GM18873 (cell line): Measurements from ENCODE around the gene FANCC.
"Not testable (repeated sequence)": the region's sequence is repeated elsewhere in the genome, so short reads cannot be mapped to it uniquely, and the experiment has no call there.

Experiments used
- ATAC-seq: cut with Tn5 transposase; IDR thresholded peaks from one replicate; pipeline ENCODE4 v1.9.1; 2021; ENCODE audit warnings: mild to moderate bottlenecking, moderate library complexity, moderate number of reproducible peaks; ENCODE audit not compliant: unreplicated experiment, low FRiP score

FANCC gene

GRCh38 chr9:95285307-95285706 is 32.2 kb downstream of the FANCC start:
- ATAC-seq, result no peak

- ATAC-seq, result no peak
Measured at GRCh38 chr9:95284162-95285080, 33.1 kb downstream of the FANCC start.

GRCh38 chr9:95283673-95284072 is 33.8 kb downstream of the FANCC start:
- ATAC-seq, result no peak

- no peak for ATAC-seq
Measured at GRCh38 chr9:95282332-95282731, 35.2 kb downstream of the FANCC start.

- ATAC-seq, result no peak
Measured at GRCh38 chr9:95280745-95281144, 36.8 kb downstream of the FANCC start.

GRCh38 chr9:95277509-95277908 is 40.0 kb downstream of the FANCC start:
- no peak for ATAC-seq

GRCh38 chr9:95276395-95276954 is 41.0 kb downstream of the FANCC start:
- no peak for ATAC-seq

- ATAC-seq, result not testable (repeated sequence)
Measured at GRCh38 chr9:95274160-95274559, 43.3 kb downstream of the FANCC start.

- no peak for ATAC-seq
Measured at GRCh38 chr9:95273369-95274022, 44.0 kb downstream of the FANCC start.

GRCh38 chr9:95272830-95273229 is 44.7 kb downstream of the FANCC start:
- no peak for ATAC-seq

- no peak for ATAC-seq
Measured at GRCh38 chr9:95270790-95271189, 46.7 kb downstream of the FANCC start.

GRCh38 chr9:95269803-95270773 is 47.4 kb downstream of the FANCC start:
- not testable (repeated sequence) for ATAC-seq

- no peak for ATAC-seq
Measured at GRCh38 chr9:95268681-95269080, 48.8 kb downstream of the FANCC start.

GRCh38 chr9:95266649-95267048 is 50.9 kb downstream of the FANCC start:
- ATAC-seq, result no peak

GRCh38 chr9:95265960-95266359 is 51.5 kb downstream of the FANCC start:
- no peak for ATAC-seq

GRCh38 chr9:95264954-95265615 is 52.4 kb downstream of the FANCC start:
- no peak for ATAC-seq

- no peak for ATAC-seq
Measured at GRCh38 chr9:95261890-95262289, 55.6 kb downstream of the FANCC start.

GRCh38 chr9:95250462-95251221 is 66.9 kb downstream of the FANCC start:
- ATAC-seq, result no peak

- no peak for ATAC-seq
Measured at GRCh38 chr9:95249986-95250385, 67.5 kb downstream of the FANCC start.
